ENCODE measurements around the gene LETMD1.

Gene LETMD1

DNA sequence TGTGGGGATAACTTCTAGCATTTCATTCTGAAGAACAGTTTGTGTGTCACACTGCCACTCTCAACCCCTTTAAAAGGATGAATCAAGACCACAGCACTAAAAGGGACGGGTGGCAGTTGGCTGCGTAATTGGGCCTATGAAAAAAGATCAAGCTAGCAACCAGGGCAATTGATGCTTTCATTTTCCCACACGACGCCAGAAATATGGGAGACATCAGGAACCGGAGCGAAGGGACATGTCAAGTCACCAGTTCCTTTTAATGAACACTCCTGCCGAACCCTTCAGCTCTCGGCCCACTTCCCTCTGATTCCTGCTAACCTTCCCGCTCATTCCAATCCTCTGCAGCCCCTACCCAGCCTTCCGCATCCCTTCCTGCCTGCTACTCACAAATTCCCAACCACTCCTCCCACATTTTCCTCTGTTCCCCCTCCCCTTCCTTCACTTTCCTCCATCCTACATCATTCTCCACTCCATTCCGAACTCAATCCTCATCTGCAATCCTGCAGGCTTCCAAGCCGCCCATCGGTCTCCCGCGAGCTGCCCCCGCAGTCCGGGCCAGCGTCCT lies 34.5 kb downstream of the LETMD1 start (continued):
- no peak for TF ChIP-seq ZNF221 (tag by site-specific recombination; IDR thresholded peaks at IDR 0.05; ENCODE audit: borderline replicate concordance)
- no peak for TF ChIP-seq ZNF654 (tag by site-specific recombination; IDR thresholded peaks at IDR 0.05; ENCODE audit: low read depth)
- TF ChIP-seq, protein P1, sequence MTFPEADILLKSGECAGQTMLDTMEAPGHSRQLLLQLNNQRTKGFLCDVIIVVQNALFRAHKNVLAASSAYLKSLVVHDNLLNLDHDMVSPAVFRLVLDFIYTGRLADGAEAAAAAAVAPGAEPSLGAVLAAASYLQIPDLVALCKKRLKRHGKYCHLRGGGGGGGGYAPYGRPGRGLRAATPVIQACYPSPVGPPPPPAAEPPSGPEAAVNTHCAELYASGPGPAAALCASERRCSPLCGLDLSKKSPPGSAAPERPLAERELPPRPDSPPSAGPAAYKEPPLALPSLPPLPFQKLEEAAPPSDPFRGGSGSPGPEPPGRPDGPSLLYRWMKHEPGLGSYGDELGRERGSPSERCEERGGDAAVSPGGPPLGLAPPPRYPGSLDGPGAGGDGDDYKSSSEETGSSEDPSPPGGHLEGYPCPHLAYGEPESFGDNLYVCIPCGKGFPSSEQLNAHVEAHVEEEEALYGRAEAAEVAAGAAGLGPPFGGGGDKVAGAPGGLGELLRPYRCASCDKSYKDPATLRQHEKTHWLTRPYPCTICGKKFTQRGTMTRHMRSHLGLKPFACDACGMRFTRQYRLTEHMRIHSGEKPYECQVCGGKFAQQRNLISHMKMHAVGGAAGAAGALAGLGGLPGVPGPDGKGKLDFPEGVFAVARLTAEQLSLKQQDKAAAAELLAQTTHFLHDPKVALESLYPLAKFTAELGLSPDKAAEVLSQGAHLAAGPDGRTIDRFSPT (tag by site-specific recombination; IDR thresholded peaks at IDR 0.05), result no peak
- TF ChIP-seq ZNF549 (tag by site-specific recombination; IDR thresholded peaks at IDR 0.05), result no peak
- no peak for TF ChIP-seq ZNF514 (tag by site-specific recombination; IDR thresholded peaks at IDR 0.05)
- peak; percentile 86 for TF ChIP-seq ZNF366 (tag by site-specific recombination; conservative IDR thresholded peaks at IDR 0.05)
- no peak for TF ChIP-seq MEIS1 (CRISPR knock-in tag; IDR thresholded peaks at IDR 0.05; ENCODE audit: borderline replicate concordance)
- TF ChIP-seq ZBTB20 (tag by site-specific recombination; IDR thresholded peaks at IDR 0.05), result no peak
- TF ChIP-seq, protein P2, sequence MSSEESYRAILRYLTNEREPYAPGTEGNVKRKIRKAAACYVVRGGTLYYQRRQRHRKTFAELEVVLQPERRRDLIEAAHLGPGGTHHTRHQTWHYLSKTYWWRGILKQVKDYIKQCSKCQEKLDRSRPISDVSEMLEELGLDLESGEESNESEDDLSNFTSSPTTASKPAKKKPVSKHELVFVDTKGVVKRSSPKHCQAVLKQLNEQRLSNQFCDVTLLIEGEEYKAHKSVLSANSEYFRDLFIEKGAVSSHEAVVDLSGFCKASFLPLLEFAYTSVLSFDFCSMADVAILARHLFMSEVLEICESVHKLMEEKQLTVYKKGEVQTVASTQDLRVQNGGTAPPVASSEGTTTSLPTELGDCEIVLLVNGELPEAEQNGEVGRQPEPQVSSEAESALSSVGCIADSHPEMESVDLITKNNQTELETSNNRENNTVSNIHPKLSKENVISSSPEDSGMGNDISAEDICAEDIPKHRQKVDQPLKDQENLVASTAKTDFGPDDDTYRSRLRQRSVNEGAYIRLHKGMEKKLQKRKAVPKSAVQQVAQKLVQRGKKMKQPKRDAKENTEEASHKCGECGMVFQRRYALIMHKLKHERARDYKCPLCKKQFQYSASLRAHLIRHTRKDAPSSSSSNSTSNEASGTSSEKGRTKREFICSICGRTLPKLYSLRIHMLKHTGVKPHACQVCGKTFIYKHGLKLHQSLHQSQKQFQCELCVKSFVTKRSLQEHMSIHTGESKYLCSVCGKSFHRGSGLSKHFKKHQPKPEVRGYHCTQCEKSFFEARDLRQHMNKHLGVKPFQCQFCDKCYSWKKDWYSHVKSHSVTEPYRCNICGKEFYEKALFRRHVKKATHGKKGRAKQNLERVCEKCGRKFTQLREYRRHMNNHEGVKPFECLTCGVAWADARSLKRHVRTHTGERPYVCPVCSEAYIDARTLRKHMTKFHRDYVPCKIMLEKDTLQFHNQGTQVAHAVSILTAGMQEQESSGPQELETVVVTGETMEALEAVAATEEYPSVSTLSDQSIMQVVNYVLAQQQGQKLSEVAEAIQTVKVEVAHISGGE (tag by site-specific recombination; conservative IDR thresholded peaks at IDR 0.05; ENCODE audit: low read depth), result no peak; the same call in none of the 2 replicates
- TF ChIP-seq ZBTB17 (tag by site-specific recombination; IDR thresholded peaks at IDR 0.05), result peak; percentile 100
- TF ChIP-seq GLIS2 (tag by site-specific recombination; IDR thresholded peaks at IDR 0.05), result no peak
- no peak for TF ChIP-seq ZNF571 (tag by site-specific recombination; IDR thresholded peaks at IDR 0.05)
- TF ChIP-seq, protein P3, sequence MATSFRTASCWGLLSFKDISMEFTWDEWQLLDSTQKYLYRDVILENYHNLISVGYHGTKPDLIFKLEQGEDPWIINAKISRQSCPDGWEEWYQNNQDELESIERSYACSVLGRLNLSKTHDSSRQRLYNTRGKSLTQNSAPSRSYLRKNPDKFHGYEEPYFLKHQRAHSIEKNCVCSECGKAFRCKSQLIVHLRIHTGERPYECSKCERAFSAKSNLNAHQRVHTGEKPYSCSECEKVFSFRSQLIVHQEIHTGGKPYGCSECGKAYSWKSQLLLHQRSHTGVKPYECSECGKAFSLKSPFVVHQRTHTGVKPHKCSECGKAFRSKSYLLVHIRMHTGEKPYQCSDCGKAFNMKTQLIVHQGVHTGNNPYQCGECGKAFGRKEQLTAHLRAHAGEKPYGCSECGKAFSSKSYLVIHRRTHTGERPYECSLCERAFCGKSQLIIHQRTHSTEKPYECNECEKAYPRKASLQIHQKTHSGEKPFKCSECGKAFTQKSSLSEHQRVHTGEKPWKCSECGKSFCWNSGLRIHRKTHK (tag by site-specific recombination; IDR thresholded peaks at IDR 0.05), result no peak
- TF ChIP-seq GLI2 (tag by site-specific recombination; IDR thresholded peaks at IDR 0.05; ENCODE audit: borderline replicate concordance, low read depth), result no peak
- TF ChIP-seq ZNF302 (tag by site-specific recombination; IDR thresholded peaks at IDR 0.05; ENCODE audit: low read depth), result no peak
- TF ChIP-seq KLF9 (tag by site-specific recombination; IDR thresholded peaks at IDR 0.05; ENCODE audit: low read depth), result no peak
- no peak for TF ChIP-seq ZNF24 (tag by site-specific recombination; IDR thresholded peaks at IDR 0.05)
- no peak for TF ChIP-seq ZSCAN5A (tag by site-specific recombination; IDR thresholded peaks at IDR 0.05)
- TF ChIP-seq ZNF10 (tag by site-specific recombination; IDR thresholded peaks at IDR 0.05), result no peak
- no peak for TF ChIP-seq GLIS1 (tag by site-specific recombination; IDR thresholded peaks at IDR 0.05)
- TF ChIP-seq ZNF621 (tag by site-specific recombination; IDR thresholded peaks at IDR 0.05), result no peak
- TF ChIP-seq ZNF138 (tag by site-specific recombination; IDR thresholded peaks at IDR 0.05; ENCODE audit: borderline replicate concordance), result no peak
- no peak; the same call in 1 of the 2 replicates for TF ChIP-seq ZNF169 (tag by site-specific recombination; IDR thresholded peaks at IDR 0.05)
- no peak for TF ChIP-seq ZNF132 (tag by site-specific recombination; IDR thresholded peaks at IDR 0.05; ENCODE audit: borderline replicate concordance)
- no peak for TF ChIP-seq ZFP41 (tag by site-specific recombination; IDR thresholded peaks at IDR 0.05; ENCODE audit: borderline replicate concordance)
- no peak for TF ChIP-seq ZNF404 (tag by site-specific recombination; IDR thresholded peaks at IDR 0.05)
- TF ChIP-seq ZNF211 (tag by site-specific recombination; IDR thresholded peaks at IDR 0.05; ENCODE audit: low read depth), result no peak
- TF ChIP-seq ZNF354C (tag by site-specific recombination; IDR thresholded peaks at IDR 0.05; ENCODE audit: borderline replicate concordance, low read depth), result no peak
- no peak for TF ChIP-seq HOXC10 (CRISPR knock-in tag; IDR thresholded peaks at IDR 0.05)
- no peak for TF ChIP-seq RBAK (tag by site-specific recombination; IDR thresholded peaks at IDR 0.05)
- no peak for TF ChIP-seq ZNF776 (tag by site-specific recombination; IDR thresholded peaks at IDR 0.05; ENCODE audit: borderline replicate concordance)
- TF ChIP-seq ZNF133 (tag by site-specific recombination; IDR thresholded peaks at IDR 0.05), result no peak
- TF ChIP-seq SALL2 (tag by site-specific recombination; IDR thresholded peaks at IDR 0.05; ENCODE audit: borderline replicate concordance), result no peak
- TF ChIP-seq ZNF785 (tag by site-specific recombination; IDR thresholded peaks at IDR 0.05), result peak; percentile 70; the same call in 1 of the 2 replicates

All from HEK293 (cell line).